Measurements from ENCODE around the gene DMKN. TPM values are rescaled to one million over a fixed set of nuclear protein-coding genes. Genes with fewer than 3 reads are reported as not detected.

Gene DMKN
- total and polyA plus RNA-seq, 9 donors, result 1.1 to 22.6 (median 2.0) TPM

- DNase-seq, result no peak
- peaks cover 4% of the 10 kb centered on the region for H3K27me3 ChIP-seq (ENCODE audit: control insufficient read depth, insufficient read depth, low read length)
- peaks cover 5% of the 10 kb centered on the region for H3K4me1 ChIP-seq (ENCODE audit: control insufficient read depth, insufficient read depth, low read length)
- no peaks in the 10 kb centered on the region for H3K9me3 ChIP-seq (replicated peaks; ENCODE audit: control insufficient read depth, low read depth, low read length)
- WGBS (ENCODE audit: insufficient coverage), result 100% methylated on average over 1 of the region's 3 CpGs
- H3K27ac ChIP-seq (ENCODE audit: low read length), result no peak overlapping the region
- no peaks in the 10 kb centered on the region for H3K36me3 ChIP-seq (ENCODE audit: control insufficient read depth, insufficient read depth, low read length)
- no peak overlapping the region for H3K4me3 ChIP-seq (ENCODE audit: low read length)
These were observed 15.2 kb downstream of the DMKN start for GRCh38 chr19:35498220-35498619.

GRCh38 chr19:35497406-35497805 is 16.0 kb downstream of the DMKN start:
- 79% methylated on average over 14 of the region's 14 CpGs for WGBS (ENCODE audit: insufficient coverage)
- Histone ChIP-seq H3K27ac (ENCODE audit: low read length) (no peak overlapping the region), H3K9me3 (replicated peaks; ENCODE audit: control insufficient read depth, low read depth, low read length) (no peaks in the 10 kb centered on the region), H3K27me3 (ENCODE audit: control insufficient read depth, insufficient read depth, low read length) (peaks cover 4% of the 10 kb centered on the region), H3K4me1 (ENCODE audit: control insufficient read depth, insufficient read depth, low read length) (peaks cover 5% of the 10 kb centered on the region), H3K4me3 (ENCODE audit: low read length) (no peak overlapping the region), H3K36me3 (ENCODE audit: control insufficient read depth, insufficient read depth, low read length) (no peaks in the 10 kb centered on the region)
- no peak for DNase-seq

GRCh38 chr19:35495107-35496064 is 18.1 kb downstream of the DMKN start:
- Histone ChIP-seq H3K4me3 (ENCODE audit: low read length) (no peak overlapping the region), H3K36me3 (ENCODE audit: control insufficient read depth, insufficient read depth, low read length) (no peaks in the 10 kb centered on the region), H3K27me3 (ENCODE audit: control insufficient read depth, insufficient read depth, low read length) (peaks cover 4% of the 10 kb centered on the region), H3K27ac (ENCODE audit: low read length) (no peak overlapping the region), H3K9me3 (replicated peaks; ENCODE audit: control insufficient read depth, low read depth, low read length) (no peaks in the 10 kb centered on the region), H3K4me1 (ENCODE audit: control insufficient read depth, insufficient read depth, low read length) (peaks cover 5% of the 10 kb centered on the region)
- 9% methylated on average over 21 of the region's 30 CpGs for WGBS (ENCODE audit: insufficient coverage)
- peak; percentile 66 for DNase-seq

- DNase-seq, result no peak
- no peak overlapping the region for H3K4me3 ChIP-seq (ENCODE audit: low read length)
- peaks cover 4% of the 10 kb centered on the region for H3K27me3 ChIP-seq (ENCODE audit: control insufficient read depth, insufficient read depth, low read length)
- 86% methylated on average over 5 of the region's 9 CpGs for WGBS (ENCODE audit: insufficient coverage)
- H3K36me3 ChIP-seq (ENCODE audit: control insufficient read depth, insufficient read depth, low read length), result no peaks in the 10 kb centered on the region
- H3K9me3 ChIP-seq (replicated peaks; ENCODE audit: control insufficient read depth, low read depth, low read length), result no peaks in the 10 kb centered on the region
- no peak overlapping the region for H3K27ac ChIP-seq (ENCODE audit: low read length)
- H3K4me1 ChIP-seq (ENCODE audit: control insufficient read depth, insufficient read depth, low read length), result peaks cover 5% of the 10 kb centered on the region
These were observed 19.5 kb downstream of the DMKN start for GRCh38 chr19:35493971-35494370.

- WGBS (ENCODE audit: insufficient coverage), result 95% methylated on average over 8 of the region's 9 CpGs
- Histone ChIP-seq H3K9me3 (replicated peaks; ENCODE audit: control insufficient read depth, low read depth, low read length) (no peaks in the 10 kb centered on the region), H3K27ac (ENCODE audit: low read length) (no peak overlapping the region), H3K4me3 (ENCODE audit: low read length) (no peak overlapping the region), H3K4me1 (ENCODE audit: control insufficient read depth, insufficient read depth, low read length) (peaks cover 5% of the 10 kb centered on the region), H3K36me3 (ENCODE audit: control insufficient read depth, insufficient read depth, low read length) (no peaks in the 10 kb centered on the region), H3K27me3 (ENCODE audit: control insufficient read depth, insufficient read depth, low read length) (peaks cover 6% of the 10 kb centered on the region)
- DNase-seq, result no peak
These were observed 21.6 kb downstream of the DMKN start for GRCh38 chr19:35491836-35492360.

- H3K4me1 ChIP-seq (ENCODE audit: control insufficient read depth, insufficient read depth, low read length), result peaks cover 5% of the 10 kb centered on the region
- H3K36me3 ChIP-seq (ENCODE audit: control insufficient read depth, insufficient read depth, low read length), result no peaks in the 10 kb centered on the region
- H3K9me3 ChIP-seq (replicated peaks; ENCODE audit: control insufficient read depth, low read depth, low read length), result no peaks in the 10 kb centered on the region
- 72% methylated on average over 3 of the region's 9 CpGs for WGBS (ENCODE audit: insufficient coverage)
- H3K27me3 ChIP-seq (ENCODE audit: control insufficient read depth, insufficient read depth, low read length), result peaks cover 6% of the 10 kb centered on the region
- no peak within 1 kb of the TSS for H3K27ac ChIP-seq (ENCODE audit: low read length)
- no peak within 1 kb of the TSS for H3K4me3 ChIP-seq (ENCODE audit: low read length)
- no peak for DNase-seq
These were observed 23.1 kb downstream of the DMKN start, which contains the start of gene KRTDAP for GRCh38 chr19:35490364-35490763. KRTDAP (minus strand) TSS chr19:35490464; CDS start chr19:35490442, 22 bp downstream.

GRCh38 chr19:35488677-35489076 is 24.8 kb downstream of the DMKN start:
- Histone ChIP-seq H3K27ac (ENCODE audit: low read length) (no peak overlapping the region), H3K9me3 (replicated peaks; ENCODE audit: control insufficient read depth, low read depth, low read length) (no peaks in the 10 kb centered on the region), H3K4me1 (ENCODE audit: control insufficient read depth, insufficient read depth, low read length) (no peaks in the 10 kb centered on the region), H3K27me3 (ENCODE audit: control insufficient read depth, insufficient read depth, low read length) (peaks cover 2% of the 10 kb centered on the region), H3K36me3 (ENCODE audit: control insufficient read depth, insufficient read depth, low read length) (no peaks in the 10 kb centered on the region), H3K4me3 (ENCODE audit: low read length) (no peak overlapping the region)
- DNase-seq, result no peak
- 64% methylated on average over 9 of the region's 16 CpGs for whole genome bisulfite sequencing (ENCODE audit: insufficient coverage)

GRCh38 chr19:35487656-35488182 is 25.7 kb downstream of the DMKN start:
- Histone ChIP-seq H3K27ac (ENCODE audit: low read length) (no peak overlapping the region), H3K9me3 (replicated peaks; ENCODE audit: control insufficient read depth, low read depth, low read length) (no peaks in the 10 kb centered on the region), H3K27me3 (ENCODE audit: control insufficient read depth, insufficient read depth, low read length) (peaks cover 2% of the 10 kb centered on the region), H3K4me1 (ENCODE audit: control insufficient read depth, insufficient read depth, low read length) (no peaks in the 10 kb centered on the region), H3K36me3 (ENCODE audit: control insufficient read depth, insufficient read depth, low read length) (no peaks in the 10 kb centered on the region), H3K4me3 (ENCODE audit: low read length) (no peak overlapping the region)
- DNase-seq, result no peak
- no CpG with 5 or more reads among the region's 10 CpGs for WGBS (ENCODE audit: insufficient coverage)

- H3K36me3 ChIP-seq (ENCODE audit: control insufficient read depth, insufficient read depth, low read length), result no peaks in the 10 kb centered on the region
- no peak overlapping the region for H3K4me3 ChIP-seq (ENCODE audit: low read length)
- WGBS (ENCODE audit: insufficient coverage), result no CpG with 5 or more reads among the region's 3 CpGs
- no peak for DNase-seq
- no peaks in the 10 kb centered on the region for H3K9me3 ChIP-seq (replicated peaks; ENCODE audit: control insufficient read depth, low read depth, low read length)
- no peak overlapping the region for H3K27ac ChIP-seq (ENCODE audit: low read length)
- H3K4me1 ChIP-seq (ENCODE audit: control insufficient read depth, insufficient read depth, low read length), result no peaks in the 10 kb centered on the region
- H3K27me3 ChIP-seq (ENCODE audit: control insufficient read depth, insufficient read depth, low read length), result peaks cover 2% of the 10 kb centered on the region
These were observed 27.2 kb downstream of the DMKN start for GRCh38 chr19:35486268-35486708.

All from muscle of leg (tissue), 11 donors.